MM.1S (cell line): ENCODE measurements around the gene STK32B.

ENCODE experiments used
- EZH2 ChIP-seq: fragments of 300-600 bp; sonication (generic); optimal IDR thresholded peaks from 2 replicates; pipeline ENCODE3; 2017; ENCODE audit warnings: low read depth, mild to moderate bottlenecking, antibody characterized with exemption, low read length, mixed read lengths
- EZH2phosphoT487 ChIP-seq: fragments of 300-600 bp; sonication (generic); IDR thresholded peaks from 2 replicates; pipeline ENCODE4 v1.6.1; 2018; ENCODE audit warnings: antibody characterized with exemption, low read length
- TF ChIP-seq, protein P1 (sequence below): fragments of 300-600 bp; sonication (generic); IDR thresholded peaks from 2 replicates; pipeline ENCODE4 v1.5.1; 2016; ENCODE audit warnings: antibody characterized with exemption, low read length, mixed read lengths

DNA sequence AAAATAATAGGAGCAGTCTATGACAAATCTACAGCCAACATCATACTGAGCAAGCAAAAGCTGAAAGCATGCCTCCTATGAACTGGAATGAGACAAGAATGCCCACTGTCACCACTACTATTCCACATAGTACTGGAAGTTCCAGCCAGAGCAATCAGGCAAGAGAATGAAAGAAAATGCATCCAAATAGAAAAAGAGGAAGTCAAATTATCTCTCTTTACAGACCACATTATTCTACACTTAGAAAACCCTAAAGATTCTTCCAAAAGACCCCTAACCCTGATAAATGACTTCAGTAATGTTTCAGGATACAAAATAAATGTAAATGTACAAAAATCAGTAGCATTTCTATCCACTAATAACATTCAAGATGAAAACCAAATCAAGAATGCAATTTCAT is 249.0 kb downstream of the STK32B start:
- TF ChIP-seq EZH2 (no peak), EZH2phosphoT487 (no peak)
- TF ChIP-seq, protein P1, sequence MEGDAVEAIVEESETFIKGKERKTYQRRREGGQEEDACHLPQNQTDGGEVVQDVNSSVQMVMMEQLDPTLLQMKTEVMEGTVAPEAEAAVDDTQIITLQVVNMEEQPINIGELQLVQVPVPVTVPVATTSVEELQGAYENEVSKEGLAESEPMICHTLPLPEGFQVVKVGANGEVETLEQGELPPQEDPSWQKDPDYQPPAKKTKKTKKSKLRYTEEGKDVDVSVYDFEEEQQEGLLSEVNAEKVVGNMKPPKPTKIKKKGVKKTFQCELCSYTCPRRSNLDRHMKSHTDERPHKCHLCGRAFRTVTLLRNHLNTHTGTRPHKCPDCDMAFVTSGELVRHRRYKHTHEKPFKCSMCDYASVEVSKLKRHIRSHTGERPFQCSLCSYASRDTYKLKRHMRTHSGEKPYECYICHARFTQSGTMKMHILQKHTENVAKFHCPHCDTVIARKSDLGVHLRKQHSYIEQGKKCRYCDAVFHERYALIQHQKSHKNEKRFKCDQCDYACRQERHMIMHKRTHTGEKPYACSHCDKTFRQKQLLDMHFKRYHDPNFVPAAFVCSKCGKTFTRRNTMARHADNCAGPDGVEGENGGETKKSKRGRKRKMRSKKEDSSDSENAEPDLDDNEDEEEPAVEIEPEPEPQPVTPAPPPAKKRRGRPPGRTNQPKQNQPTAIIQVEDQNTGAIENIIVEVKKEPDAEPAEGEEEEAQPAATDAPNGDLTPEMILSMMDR: no peak
